Fibroblast of lung (primary cell): Measurements from ENCODE around the gene DVL1.

ENCODE experiments used
- CTCF ChIP-seq, 2 donors: IDR thresholded peaks in 1 of 2; conservative IDR thresholded peaks in 1 of 2; 1 replicate in 1 of 2; 2 replicates in 1 of 2; pipeline ENCODE4 v1.5.1; 2011 to 2012; ENCODE audit warnings: low read length in 2 of 2, control low read depth in 1 of 2, inconsistent platforms in 1 of 2, low read depth in 1 of 2, mild to moderate bottlenecking in 1 of 2
- EZH2 ChIP-seq: IDR thresholded peaks from 2 replicates; pipeline ENCODE4 v1.5.1; 2012; ENCODE audit warnings: low read length, control low read depth, mild to moderate bottlenecking; ENCODE audit errors: missing control alignments

GRCh38 chr1:1353389-1354151 lies 4.4 kb upstream of the DVL1 start:
- no peak for TF ChIP-seq CTCF (conservative IDR thresholded peaks at IDR 0.05 in 1 of 2, IDR thresholded peaks at IDR 0.05 in 1 of 2; ENCODE audit: low read depth in 1 of 2, low read length in 2 of 2)
- no peak for TF ChIP-seq EZH2
